Neural progenitor cell (in vitro differentiated cells): ENCODE measurements around the gene EEF1AKMT3. TPM values are rescaled to one million over a fixed set of nuclear protein-coding genes. Genes with fewer than 3 reads are reported as not detected.

Source experiments
- DNase-seq: peaks from one replicate; pipeline ENCODE4 v3.0.0-alpha.2; 2016; ENCODE audit warnings: low spot score
- H2AFZ ChIP-seq: fragments of 200-600 bp; sonication (generic); replicated peaks from 2 replicates; pipeline ENCODE4 v1.6.1; 2016; ENCODE audit warnings: antibody characterized with exemption
- H3F3A ChIP-seq: fragments of 200-600 bp; sonication (generic); 2 replicates; pipeline ENCODE4 v1.6.1; 2016; ENCODE audit warnings: antibody characterized with exemption, low read depth
- H3K27ac ChIP-seq: fragments of 200-600 bp; sonication (generic); 2 replicates; pipeline ENCODE4 v1.5.1; 2016; ENCODE audit warnings: mild to moderate bottlenecking
- H3K27me3 ChIP-seq: fragments of 200-600 bp; sonication (generic); 2 replicates; pipeline ENCODE4 v1.6.1; 2016; ENCODE audit warnings: mild to moderate bottlenecking, moderate library complexity
- H3K36me3 ChIP-seq: fragments of 200-600 bp; sonication (generic); 2 replicates; pipeline ENCODE4 v1.5.1; 2016
- H3K4me1 ChIP-seq: fragments of 200-600 bp; sonication (generic); 2 replicates; pipeline ENCODE4 v1.6.1; 2016; ENCODE audit warnings: mixed run types
- H3K4me2 ChIP-seq: fragments of 200-600 bp; sonication (generic); 2 replicates; pipeline ENCODE4 v1.6.1; 2016
- H3K4me3 ChIP-seq: fragments of 200-600 bp; sonication (generic); 2 replicates; pipeline ENCODE4 v1.5.1; 2016
- H3K79me2 ChIP-seq: fragments of 200-600 bp; sonication (generic); 2 replicates; pipeline ENCODE4 v1.6.1; 2016; ENCODE audit warnings: low read depth
- H3K9ac ChIP-seq: fragments of 200-600 bp; sonication (generic); 2 replicates; pipeline ENCODE4 v1.6.1; 2016
- H3K9me3 ChIP-seq: fragments of 200-600 bp; sonication (generic); 2 replicates; pipeline ENCODE4 v1.5.1; 2016; ENCODE audit warnings: low read depth
- H4K20me1 ChIP-seq: fragments of 200-600 bp; sonication (generic); 2 replicates; pipeline ENCODE4 v1.6.1; 2016; ENCODE audit warnings: low read depth
- H3K27ac Mint-ChIP-seq: 3 replicates; pipeline ENCODE4 v1.8.0; 2021; ENCODE audit warnings: mixed read lengths
- H3K27me3 Mint-ChIP-seq: 2 replicates; pipeline ENCODE4 v1.8.0; 2022; ENCODE audit warnings: low read depth, mild to moderate bottlenecking, inconsistent platforms, moderate library complexity, mixed read lengths; ENCODE audit not compliant: insufficient read depth
- H3K36me3 Mint-ChIP-seq: 3 replicates; pipeline ENCODE4 v1.8.0; 2021; ENCODE audit warnings: mixed read lengths
- H3K4me1 Mint-ChIP-seq: 3 replicates; pipeline ENCODE4 v1.8.0; 2021; ENCODE audit warnings: mixed read lengths
- H3K4me3 Mint-ChIP-seq: 3 replicates; pipeline ENCODE4 v1.8.0; 2021; ENCODE audit warnings: mild to moderate bottlenecking, moderate library complexity, mixed read lengths
- H3K9me3 Mint-ChIP-seq: 3 replicates; pipeline ENCODE4 v1.8.0; 2020; ENCODE audit warnings: mixed read lengths
- CTCF ChIP-seq: fragments of 200-600 bp; sonication (generic); IDR thresholded peaks from 2 replicates; pipeline ENCODE4 v1.5.1; 2017; ENCODE audit warnings: antibody characterized with exemption, mild to moderate bottlenecking
- EZH2 ChIP-seq: fragments of 200-600 bp; sonication (generic); IDR thresholded peaks from 2 replicates; pipeline ENCODE4 v1.6.1; 2017; ENCODE audit warnings: antibody characterized with exemption, mild to moderate bottlenecking, moderate library complexity
- EZH2phosphoT487 ChIP-seq: fragments of 200-600 bp; sonication (generic); IDR thresholded peaks from 2 replicates; pipeline ENCODE4 v1.6.1; 2017; ENCODE audit warnings: antibody characterized with exemption
- total RNA-seq: library from RNA; depleted of rRNA; stranded (reverse); fragments of >200 nt; gene quantifications from 2 replicates; pipeline ENCODE4 v1.2.3, GENCODE V29; 2015; ENCODE audit warnings: low replicate concordance

Gene EEF1AKMT3
- total RNA-seq, 1 donor from 2014 or later = 2.1 TPM

DNA sequence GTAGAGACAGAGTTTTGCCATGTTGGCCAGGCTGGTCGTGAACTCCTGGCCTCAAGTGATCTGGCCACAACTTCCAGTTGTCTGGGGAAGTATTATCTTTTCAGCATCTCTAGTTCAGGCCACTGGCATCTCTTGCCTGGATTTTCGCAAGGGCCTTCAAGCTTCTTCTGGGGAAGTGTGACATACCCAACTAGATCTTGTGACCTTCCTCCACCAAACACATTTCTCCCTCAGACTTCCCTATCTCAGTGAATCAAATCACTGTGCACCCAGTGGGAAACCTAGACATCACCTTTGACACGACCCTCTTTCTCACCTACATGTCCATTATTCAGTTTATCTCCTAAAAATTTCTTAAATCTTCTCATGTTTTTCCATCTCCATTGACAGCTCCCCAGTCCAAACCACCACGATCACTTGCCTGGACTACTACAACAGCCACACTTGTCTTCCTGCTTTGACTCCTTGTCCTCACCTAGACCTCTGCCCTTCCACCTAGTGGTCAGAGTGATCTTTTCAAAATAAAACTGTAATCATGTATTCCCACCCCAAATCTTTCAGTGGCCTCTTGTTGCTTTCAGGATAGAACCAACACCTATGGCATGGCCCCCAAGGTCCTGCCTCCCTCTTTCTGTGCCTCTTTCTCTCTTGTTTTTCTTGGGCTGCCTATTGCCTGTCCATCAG is 3.3 kb downstream of the EEF1AKMT3 start:
- H2AFZ ChIP-seq = no peak overlapping the region
- no peaks in the 10 kb centered on the region for H3K36me3 Mint-ChIP-seq
- peaks cover 8% of the 10 kb centered on the region for H3K79me2 ChIP-seq
- H3K4me2 ChIP-seq = no peak overlapping the region
- H3K27ac Mint-ChIP-seq = no peak overlapping the region
- no peaks in the 10 kb centered on the region for H3K4me1 ChIP-seq
- TF ChIP-seq EZH2 (no peak), CTCF (peak; percentile 21), EZH2phosphoT487 (no peak)
- peaks cover 14% of the 10 kb centered on the region for H3F3A ChIP-seq
- no peak overlapping the region for H3K27ac ChIP-seq
- no peak overlapping the region for H3K4me3 Mint-ChIP-seq
- H4K20me1 ChIP-seq = no peaks in the 10 kb centered on the region
- no peaks in the 10 kb centered on the region for H3K9me3 ChIP-seq
- H3K27me3 Mint-ChIP-seq = peaks cover 5% of the 10 kb centered on the region
- peaks cover 13% of the 10 kb centered on the region for H3K4me1 Mint-ChIP-seq
- H3K9me3 Mint-ChIP-seq = peaks cover 2% of the 10 kb centered on the region
- no peaks in the 10 kb centered on the region for H3K36me3 ChIP-seq
- no peak for DNase-seq
- peaks cover 12% of the 10 kb centered on the region for H3K27me3 ChIP-seq
- H3K9ac ChIP-seq = no peak overlapping the region
- no peak overlapping the region for H3K4me3 ChIP-seq

DNA sequence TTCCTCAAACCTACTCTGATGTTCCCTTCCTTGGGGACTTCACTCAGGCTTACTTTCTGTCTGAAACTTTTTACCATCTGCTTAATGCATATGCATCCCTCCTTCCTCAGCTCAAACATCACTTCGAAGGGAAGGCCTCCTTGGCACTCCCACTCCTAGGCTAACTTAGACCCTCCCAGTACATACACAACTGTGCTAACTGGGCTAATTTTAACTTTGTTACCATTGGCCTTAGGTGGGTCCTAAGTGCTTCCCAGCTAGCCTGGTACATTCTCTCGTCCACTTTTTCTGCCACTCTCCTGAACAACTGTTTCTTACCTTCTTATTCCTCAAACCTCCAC is 3.8 kb downstream of the EEF1AKMT3 start:
- no peaks in the 10 kb centered on the region for H3K36me3 Mint-ChIP-seq
- no peaks in the 10 kb centered on the region for H3K4me1 ChIP-seq
- H3K79me2 ChIP-seq = peaks cover 3% of the 10 kb centered on the region
- no peaks in the 10 kb centered on the region for H3K9me3 ChIP-seq
- H3K27me3 Mint-ChIP-seq = peaks cover 5% of the 10 kb centered on the region
- no peaks in the 10 kb centered on the region for H3K36me3 ChIP-seq
- no peak overlapping the region for H3K4me2 ChIP-seq
- peaks cover 12% of the 10 kb centered on the region for H3K27me3 ChIP-seq
- H4K20me1 ChIP-seq = no peaks in the 10 kb centered on the region
- no peak for DNase-seq
- peaks cover 14% of the 10 kb centered on the region for H3F3A ChIP-seq
- no peak overlapping the region for H3K27ac ChIP-seq
- H3K4me3 ChIP-seq = no peak overlapping the region
- no peak overlapping the region for H2AFZ ChIP-seq
- no peak overlapping the region for H3K4me3 Mint-ChIP-seq
- peaks cover 9% of the 10 kb centered on the region for H3K4me1 Mint-ChIP-seq
- peaks cover 2% of the 10 kb centered on the region for H3K9me3 Mint-ChIP-seq
- no peak overlapping the region for H3K9ac ChIP-seq
- TF ChIP-seq EZH2 = no peak
- TF ChIP-seq CTCF = no peak
- TF ChIP-seq EZH2phosphoT487 = no peak
- H3K27ac Mint-ChIP-seq = no peak overlapping the region

DNA sequence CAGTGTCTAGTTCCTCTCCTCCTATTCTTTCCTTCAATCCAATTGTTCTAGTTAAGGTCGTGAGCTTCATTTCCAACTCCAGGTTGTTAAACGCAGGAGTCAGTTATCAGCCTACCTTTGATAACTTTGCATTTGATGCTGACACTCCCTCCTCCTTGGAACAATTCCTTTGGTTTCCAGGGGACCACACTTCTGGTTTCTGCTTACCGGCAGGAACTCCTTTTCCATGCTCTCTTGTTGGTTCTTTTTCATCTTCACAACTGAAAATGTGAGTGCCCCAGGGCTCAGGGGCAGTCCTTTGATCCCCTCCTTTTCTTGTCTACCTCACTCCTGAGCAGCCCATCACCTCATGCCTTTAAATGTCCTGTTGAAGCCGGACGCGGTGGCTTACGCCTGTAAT is 5.0 kb downstream of the EEF1AKMT3 start:
- Histone ChIP-seq H3F3A (peaks cover 17% of the 10 kb centered on the region), H2AFZ (no peak overlapping the region), H3K4me1 (no peaks in the 10 kb centered on the region), H3K9me3 (no peaks in the 10 kb centered on the region), H3K79me2 (no peaks in the 10 kb centered on the region), H3K27ac (no peak overlapping the region), H3K9ac (no peak overlapping the region), H3K4me2 (no peak overlapping the region), H3K4me3 (no peak overlapping the region), H3K27me3 (peaks cover 12% of the 10 kb centered on the region), H3K36me3 (no peaks in the 10 kb centered on the region), H4K20me1 (no peaks in the 10 kb centered on the region)
- Mint-ChIP-seq H3K4me1 (peaks cover 3% of the 10 kb centered on the region), H3K4me3 (no peak overlapping the region), H3K27ac (no peak overlapping the region), H3K27me3 (peaks cover 5% of the 10 kb centered on the region), H3K36me3 (no peaks in the 10 kb centered on the region), H3K9me3 (no peaks in the 10 kb centered on the region)
- TF ChIP-seq EZH2 = no peak
- no peak for TF ChIP-seq EZH2phosphoT487
- no peak for TF ChIP-seq CTCF
- DNase-seq = no peak
